Transverse colon (tissue), 4 donors: ENCODE measurements around the gene STAC2. TPM values are rescaled to one million over a fixed set of nuclear protein-coding genes. Genes with fewer than 3 reads are reported as not detected.

ENCODE experiments used
- DNase-seq: peaks from one replicate; pipeline ENCODE4 v3.0.0-alpha.2; 2019
- H3K27ac ChIP-seq, 4 donors: fragments of 200-600 bp; sonication (generic); 2 replicates each; pipeline ENCODE4 v1.5.1; 2016 to 2018; ENCODE audit warnings: inconsistent platforms in 4 of 4
- H3K27me3 ChIP-seq: fragments of 200-600 bp; sonication (generic); 2 replicates; pipeline ENCODE4 v1.5.1; 2017; ENCODE audit warnings: inconsistent platforms
- H3K36me3 ChIP-seq, 4 donors: fragments of 200-600 bp; sonication (generic); 2 replicates each; pipeline ENCODE4 v1.5.1; 2017 to 2019; ENCODE audit warnings: inconsistent platforms in 4 of 4
- H3K4me1 ChIP-seq, 4 donors: fragments of 200-600 bp; sonication (generic); 2 replicates each; pipeline ENCODE4 v1.5.1; 2017 to 2020; ENCODE audit warnings: inconsistent platforms in 4 of 4
- H3K4me3 ChIP-seq, 4 donors: fragments of 200-600 bp; sonication (generic); 1 replicate in 1 of 4; 2 replicates in 3 of 4; pipeline versions ENCODE4 v1.5.1 to v1.6.1; 2017 to 2019; ENCODE audit warnings: inconsistent platforms in 4 of 4
- H3K9me3 ChIP-seq, 2 donors: fragments of 200-600 bp; sonication (generic); 2 replicates each; pipeline ENCODE4 v1.5.1; 2017 to 2019; ENCODE audit warnings: inconsistent platforms in 2 of 2
- EP300 ChIP-seq: sonication (generic); formaldehyde crosslinking; IDR thresholded peaks from one replicate; pipeline ENCODE4 v1.6.1; 2017; ENCODE audit warnings: antibody characterized with exemption, low read depth
- POLR2A ChIP-seq: fragments of 450-650 bp; IDR thresholded peaks from one replicate; pipeline ENCODE4 v1.6.1; 2016; ENCODE audit warnings: antibody characterized with exemption, mild to moderate bottlenecking, moderate library complexity
- POLR2AphosphoS5 ChIP-seq, 3 donors: sonication (generic); formaldehyde crosslinking; IDR thresholded peaks; one replicate each; pipeline ENCODE4 v1.6.1; 2016; ENCODE audit warnings: antibody characterized with exemption in 3 of 3
- WGBS, 2 donors: methylation state at CpG; one replicate each; pipeline ENCODE4 v1.1.5; 2018; ENCODE audit warnings: low coverage in 1 of 2; 5-methylcytosine and 5-hydroxymethylcytosine counted together
- in situ Hi-C, 4 donors: fragments of 200-750 bp; cut with MboI; loops; one replicate each; pipeline versions ENCODE4 v1.15.0 to v1.15.1; 2017; ENCODE audit warnings: low sequenced_read_pairs in 3 of 4, low pct_ligation_motif_present in 1 of 4, low pct_unique_long_range_greater_than_20kb in 1 of 4
- intact Hi-C: fragments of 100-400 bp; cut with DNase I; formaldehyde crosslinking; loops from one replicate; pipeline ENCODE4 v1.15.1; 2023; ENCODE audit warnings: low total_unique reads
- total RNA-seq, 4 donors: library from RNA; depleted of rRNA; stranded (reverse); fragments of >200 nt; gene quantifications; one replicate each; pipeline ENCODE4 v1.1.0, GENCODE V29; 2016
- TF ChIP-seq, protein P1 (sequence below), 5 experiments: fragments of 200-600 bp in 3 of 5; fragments of 450-650 bp in 2 of 5; sonication (generic) in 3 of 5; IDR thresholded peaks; 1 replicate in 2 of 5; 2 replicates in 3 of 5; pipeline ENCODE4 v1.5.1; 2016 to 2017; ENCODE audit warnings: antibody characterized with exemption in 5 of 5, inconsistent platforms in 3 of 5, mild to moderate bottlenecking in 2 of 5, moderate library complexity in 1 of 5

Gene STAC2
- total RNA-seq, 4 donors from 2014 or later = not detected

DNA sequence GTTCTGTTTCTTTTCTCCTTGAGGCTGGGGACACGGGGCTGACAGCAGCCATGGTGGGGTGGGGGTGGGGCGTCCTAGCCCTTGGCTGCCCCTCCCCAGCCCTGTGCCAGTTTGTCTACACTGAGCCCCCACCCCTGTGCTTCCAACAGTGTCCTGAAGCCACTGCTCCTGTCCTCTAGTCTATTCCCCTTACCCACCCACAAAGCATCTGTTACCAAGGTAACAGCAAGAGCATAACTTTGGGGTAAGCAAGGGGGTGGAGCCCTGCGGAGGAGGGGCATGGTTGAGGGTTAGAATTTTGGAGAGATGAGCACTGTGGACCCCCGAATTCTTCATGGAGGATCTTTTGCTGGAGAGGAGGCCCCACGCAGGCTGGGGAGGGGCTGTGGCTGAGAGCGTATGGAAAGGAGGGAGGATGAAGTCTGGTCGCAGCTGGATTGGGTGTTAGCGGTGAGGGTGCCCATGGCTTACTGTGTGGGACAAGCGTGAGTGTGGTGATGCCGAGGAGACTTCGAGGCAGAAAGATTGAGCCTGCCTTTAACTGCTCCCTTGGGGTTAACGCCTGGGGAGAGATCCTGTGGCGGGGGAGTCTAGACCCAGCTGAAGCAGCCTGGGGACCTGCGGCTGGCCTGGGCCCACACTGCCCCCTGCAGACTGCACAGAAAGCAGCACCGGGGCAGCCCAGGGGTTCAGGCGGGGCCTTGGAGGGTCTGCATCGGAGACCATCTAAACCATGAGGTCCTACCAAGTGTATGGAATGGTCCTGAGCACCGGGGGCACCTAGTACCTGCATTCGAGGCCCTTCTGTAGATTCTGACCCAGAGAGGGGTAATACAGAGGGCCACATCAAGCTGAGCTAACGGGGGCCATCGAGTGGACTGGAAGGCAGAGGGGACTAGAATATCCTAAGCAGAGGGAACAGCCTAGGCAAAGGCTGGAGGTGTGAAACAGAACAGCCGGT lies 6.1 kb upstream of the STAC2 start:
- Histone ChIP-seq H3K4me3 (no peak overlapping the region), H3K4me1 (peaks cover 0 to 8% (median 0%) of the 10 kb centered on the region in 4 donors), H3K36me3 (no peaks in the 10 kb centered on the region), H3K9me3 (no peaks in the 10 kb centered on the region), H3K27me3 (peaks cover 61% of the 10 kb centered on the region), H3K27ac (no peak overlapping the region)
- TF ChIP-seq POLR2AphosphoS5 (IDR thresholded peaks at IDR 0.05) (no peak), EP300 (no peak)
- TF ChIP-seq, protein P1, sequence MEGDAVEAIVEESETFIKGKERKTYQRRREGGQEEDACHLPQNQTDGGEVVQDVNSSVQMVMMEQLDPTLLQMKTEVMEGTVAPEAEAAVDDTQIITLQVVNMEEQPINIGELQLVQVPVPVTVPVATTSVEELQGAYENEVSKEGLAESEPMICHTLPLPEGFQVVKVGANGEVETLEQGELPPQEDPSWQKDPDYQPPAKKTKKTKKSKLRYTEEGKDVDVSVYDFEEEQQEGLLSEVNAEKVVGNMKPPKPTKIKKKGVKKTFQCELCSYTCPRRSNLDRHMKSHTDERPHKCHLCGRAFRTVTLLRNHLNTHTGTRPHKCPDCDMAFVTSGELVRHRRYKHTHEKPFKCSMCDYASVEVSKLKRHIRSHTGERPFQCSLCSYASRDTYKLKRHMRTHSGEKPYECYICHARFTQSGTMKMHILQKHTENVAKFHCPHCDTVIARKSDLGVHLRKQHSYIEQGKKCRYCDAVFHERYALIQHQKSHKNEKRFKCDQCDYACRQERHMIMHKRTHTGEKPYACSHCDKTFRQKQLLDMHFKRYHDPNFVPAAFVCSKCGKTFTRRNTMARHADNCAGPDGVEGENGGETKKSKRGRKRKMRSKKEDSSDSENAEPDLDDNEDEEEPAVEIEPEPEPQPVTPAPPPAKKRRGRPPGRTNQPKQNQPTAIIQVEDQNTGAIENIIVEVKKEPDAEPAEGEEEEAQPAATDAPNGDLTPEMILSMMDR (IDR thresholded peaks at IDR 0.05) = peak; percentile 71 to 81 (median 71)
- in situ Hi-C loops = loop anchor here in 1 of 4 donors (10.0 kb wide), 1 partner anchor 57 kb away; no protein-coding TSS in a partner anchor
- peak; percentile 50 for DNase-seq
- WGBS, 2 donors = 10 to 12% methylated on average over 4 to 22 of the region's 22 CpGs
- intact Hi-C loops = no loop called here

DNA sequence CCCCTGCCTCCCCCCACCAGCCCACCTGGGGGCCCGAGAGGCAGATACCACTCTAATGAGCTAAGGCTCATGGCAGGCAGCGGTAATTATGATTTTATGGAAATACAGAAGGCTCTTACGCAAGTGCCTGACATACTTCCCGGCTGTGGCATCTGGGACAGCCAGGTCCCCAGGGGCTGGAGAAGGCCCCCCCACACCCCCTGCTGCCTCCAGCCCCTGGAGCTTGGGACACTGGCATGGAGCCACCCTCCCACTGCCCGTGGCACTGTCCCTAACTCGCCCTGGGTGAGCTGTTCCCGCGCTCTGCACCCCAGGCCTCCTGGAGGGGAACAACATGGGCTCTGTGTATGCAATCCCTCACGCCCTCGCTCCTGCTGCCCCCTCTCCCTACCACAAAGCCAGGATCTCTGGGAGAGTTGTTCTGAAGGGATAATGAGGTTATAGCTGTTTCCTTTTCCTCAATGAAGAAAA lies 5.4 kb upstream of the STAC2 start:
- Histone ChIP-seq H3K9me3 (no peaks in the 10 kb centered on the region), H3K27me3 (peaks cover 69% of the 10 kb centered on the region), H3K36me3 (no peaks in the 10 kb centered on the region), H3K4me3 (no peak overlapping the region), H3K27ac (no peak overlapping the region), H3K4me1 (peaks cover 0 to 12% (median 2%) of the 10 kb centered on the region in 4 donors)
- WGBS, 2 donors = 48% methylated on average over 10 of the region's 10 CpGs; no CpG with 5 or more reads in 1 of the 2 donors
- in situ Hi-C loops (loop anchor here in 1 of 4 donors (10.0 kb wide), 1 partner anchor 56 kb away; no protein-coding TSS in a partner anchor), intact Hi-C loops (no loop called here)
- TF ChIP-seq, protein P1 (IDR thresholded peaks at IDR 0.05) = no peak
- TF ChIP-seq EP300 (no peak), POLR2A (no peak), POLR2AphosphoS5 (IDR thresholded peaks at IDR 0.05) (no peak)
- no peak for DNase-seq

DNA sequence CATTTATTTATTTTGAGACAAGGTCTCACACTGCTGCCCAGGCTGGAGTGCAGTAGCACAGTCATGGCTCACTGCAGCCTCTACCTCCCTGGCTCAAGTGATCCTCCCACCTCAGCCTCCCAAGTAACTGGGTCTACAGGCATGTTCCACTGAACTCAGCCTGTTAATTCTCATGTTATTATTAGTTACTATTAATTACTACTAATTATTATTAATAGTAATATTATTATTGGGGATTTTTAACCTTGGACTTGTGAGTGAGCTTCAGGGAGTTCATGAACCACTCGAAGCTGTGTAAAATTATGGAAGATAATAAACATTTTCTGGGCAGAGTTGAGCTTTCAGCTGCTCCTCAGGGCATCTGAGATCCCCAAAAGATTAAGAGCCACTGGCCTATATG lies 4.6 kb upstream of the STAC2 start:
- Histone ChIP-seq H3K4me1 (peaks cover 0 to 20% (median 8%) of the 10 kb centered on the region in 4 donors), H3K4me3 (no peak overlapping the region), H3K9me3 (no peaks in the 10 kb centered on the region), H3K27ac (no peak overlapping the region), H3K36me3 (no peaks in the 10 kb centered on the region), H3K27me3 (peaks cover 77% of the 10 kb centered on the region)
- 20 to 60% methylated on average over 1 of the region's 1 CpG for WGBS, 2 donors
- no peak for DNase-seq
- no peak for TF ChIP-seq POLR2AphosphoS5 (IDR thresholded peaks at IDR 0.05)
- TF ChIP-seq, protein P1 (IDR thresholded peaks at IDR 0.05) = no peak
- no peak for TF ChIP-seq EP300
- no peak for TF ChIP-seq POLR2A
- intact Hi-C loops = no loop called here
- in situ Hi-C loops = loop anchor here in 1 of 4 donors (10.0 kb wide), 1 partner anchor 56 kb away; no protein-coding TSS in a partner anchor

GRCh38 chr17:39229274-39229913 lies 3.6 kb upstream of the STAC2 start:
- H3K4me1 ChIP-seq = peaks cover 3 to 27% (median 16%) of the 10 kb centered on the region in 4 donors
- no peak for DNase-seq
- in situ Hi-C loops (no loop called here), intact Hi-C loops (no loop called here)
- H3K4me3 ChIP-seq = no peak overlapping the region
- no peaks in the 10 kb centered on the region for H3K9me3 ChIP-seq
- TF ChIP-seq POLR2AphosphoS5 (IDR thresholded peaks at IDR 0.05) = no peak
- TF ChIP-seq POLR2A = no peak
- TF ChIP-seq, protein P1 (IDR thresholded peaks at IDR 0.05) = no peak
- no peak for TF ChIP-seq EP300
- 75 to 100% methylated on average over 2 to 11 of the region's 11 CpGs for WGBS, 2 donors
- peaks cover 83% of the 10 kb centered on the region for H3K27me3 ChIP-seq
- H3K27ac ChIP-seq = no peak overlapping the region
- H3K36me3 ChIP-seq = no peaks in the 10 kb centered on the region
